GM18511 (cell line): ENCODE results near the gene AP1G1.
A peak's percentile ranks its signal among the peaks of the same experiment; 100 is the strongest.
"Not testable (repeated sequence)": the region's sequence is repeated elsewhere in the genome, so short reads cannot be mapped to it uniquely, and the experiment has no call there.

ENCODE experiments used
- ATAC-seq: cut with Tn5 transposase; IDR thresholded peaks from one replicate; pipeline ENCODE4 v1.9.1; 2021; ENCODE audit warnings: mild to moderate bottlenecking, moderate library complexity; ENCODE audit not compliant: unreplicated experiment

Gene AP1G1

DNA sequence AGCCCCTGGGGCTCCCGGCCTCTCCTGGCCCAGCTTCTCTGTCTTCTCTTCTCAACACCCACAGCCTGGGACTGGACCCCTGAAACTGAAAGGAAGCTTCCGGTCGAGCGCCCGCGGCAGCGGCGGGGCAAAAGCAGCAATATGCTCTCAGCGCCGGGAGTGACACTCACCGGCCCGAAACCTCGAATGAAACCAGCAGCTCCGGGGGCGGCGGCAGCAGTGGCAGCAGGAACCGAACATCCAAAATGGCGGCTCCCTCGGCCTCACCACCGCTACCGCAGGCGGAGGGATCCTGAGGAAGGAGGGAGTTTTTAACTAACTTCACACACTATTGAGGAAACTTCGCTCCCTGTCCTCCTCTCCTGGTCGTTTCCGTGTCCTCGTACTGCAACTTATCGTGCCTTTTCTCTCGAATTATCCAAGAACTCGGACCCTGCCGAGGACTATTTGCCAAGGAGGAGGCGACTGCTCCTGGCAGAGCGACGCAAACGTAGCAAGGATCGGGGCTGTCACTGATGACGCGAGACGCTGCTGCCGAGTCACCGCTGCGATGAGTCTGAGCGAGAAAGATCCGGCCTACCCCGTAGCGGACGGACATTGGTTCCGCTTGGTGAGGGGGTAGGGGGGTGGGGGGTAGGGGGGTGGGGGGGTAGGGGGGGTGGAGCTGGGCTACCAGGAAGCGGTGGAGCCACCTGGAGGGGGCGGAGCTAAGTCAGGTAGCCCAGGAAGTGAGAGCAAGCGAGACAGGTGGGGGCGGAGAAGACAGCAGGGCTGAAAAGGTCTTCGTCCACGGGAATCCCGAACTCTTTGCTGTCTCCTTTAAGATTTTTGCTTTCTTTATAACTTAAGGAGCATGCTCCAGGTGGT is at the start of gene AP1G1:
Gene AP1G1, minus strand, starts transcription at position 242 of the 867 bp plus-strand sequence. CDS start 19,355 bp downstream, outside the sequence.
- peak; percentile 81 for ATAC-seq

DNA sequence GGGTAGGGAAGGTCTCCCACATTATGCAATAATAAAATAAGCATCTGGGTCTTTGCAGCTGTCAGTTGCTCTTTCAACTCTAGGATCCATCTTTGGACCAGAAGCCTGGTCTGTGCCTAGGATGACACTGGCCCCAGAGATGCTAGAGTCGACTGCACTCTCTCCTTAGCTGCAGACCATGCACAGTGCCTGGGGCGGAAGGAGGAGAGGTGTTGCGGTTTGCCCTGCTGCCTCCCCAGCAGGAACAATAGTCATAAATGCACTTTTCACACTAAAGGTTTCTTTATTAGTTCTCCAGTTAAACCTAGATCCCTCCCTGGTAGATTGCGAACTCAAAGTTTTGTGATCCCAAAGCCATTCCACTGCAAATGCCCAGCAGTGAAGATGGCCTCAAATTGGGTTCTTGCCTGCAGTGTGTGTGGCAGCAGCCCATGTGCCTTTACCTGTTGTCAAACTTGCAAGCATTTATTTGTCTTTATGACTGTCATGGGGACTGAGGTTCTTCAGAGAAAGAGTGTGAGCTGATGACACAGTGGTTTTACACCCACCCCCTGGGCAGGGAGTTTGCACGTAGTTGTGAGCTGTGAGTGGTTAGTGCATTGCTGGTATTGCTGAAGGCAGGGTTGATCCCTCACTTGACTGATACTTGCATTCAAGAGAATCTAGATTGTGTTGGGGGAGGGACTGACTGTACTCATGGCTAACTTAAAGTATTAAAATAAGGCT is 47.5 kb upstream of the AP1G1 start:
- ATAC-seq, result no peak

DNA sequence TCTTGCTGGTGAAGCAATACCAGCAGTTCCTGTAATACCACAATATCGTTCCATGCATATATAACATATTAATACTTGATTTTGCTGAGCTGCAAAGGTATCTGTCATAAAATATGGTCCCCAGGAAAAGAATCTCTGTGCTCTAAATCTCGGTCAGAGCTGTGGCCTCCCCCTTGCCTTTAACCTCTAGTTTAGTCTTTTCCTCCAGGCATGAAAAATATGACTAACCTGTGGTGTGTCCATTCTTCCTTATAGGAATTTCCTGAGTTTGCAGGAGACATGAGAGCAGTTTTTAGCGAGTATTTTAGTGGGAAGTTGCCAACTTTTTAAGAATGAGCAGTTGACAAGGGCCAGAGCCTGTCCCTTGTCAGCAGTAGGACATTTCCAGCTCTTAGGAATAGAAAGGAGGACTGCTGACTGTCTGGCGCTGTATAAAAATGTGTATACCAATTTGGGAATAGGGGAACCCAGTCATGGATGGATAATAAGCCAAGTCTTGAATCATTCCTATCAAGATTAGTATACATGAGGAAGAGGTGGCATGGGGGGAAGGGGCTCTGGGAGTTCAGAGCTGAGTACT is 45.8 kb upstream of the AP1G1 start:
- no peak for ATAC-seq

DNA sequence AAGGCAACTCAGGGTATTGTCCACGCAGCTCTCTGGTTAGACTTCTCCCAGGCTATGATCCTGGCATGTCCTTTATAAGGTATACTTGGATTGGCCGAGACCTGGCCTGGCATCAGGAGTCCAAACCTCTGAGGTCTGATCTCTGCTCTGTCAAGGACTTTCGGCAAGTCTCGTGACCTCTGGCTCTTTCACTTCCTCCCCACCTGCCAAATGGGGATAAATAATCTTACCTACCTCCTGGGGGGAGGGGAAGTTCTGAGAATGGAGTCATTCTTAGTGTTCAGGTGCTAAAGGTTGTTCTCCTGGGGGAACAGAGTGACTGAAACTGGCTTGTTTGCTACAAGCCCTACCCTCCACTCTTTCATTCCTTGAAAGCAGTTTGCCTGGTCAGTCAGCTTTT is 44.8 kb upstream of the AP1G1 start:
- peak; percentile 88 for ATAC-seq

DNA sequence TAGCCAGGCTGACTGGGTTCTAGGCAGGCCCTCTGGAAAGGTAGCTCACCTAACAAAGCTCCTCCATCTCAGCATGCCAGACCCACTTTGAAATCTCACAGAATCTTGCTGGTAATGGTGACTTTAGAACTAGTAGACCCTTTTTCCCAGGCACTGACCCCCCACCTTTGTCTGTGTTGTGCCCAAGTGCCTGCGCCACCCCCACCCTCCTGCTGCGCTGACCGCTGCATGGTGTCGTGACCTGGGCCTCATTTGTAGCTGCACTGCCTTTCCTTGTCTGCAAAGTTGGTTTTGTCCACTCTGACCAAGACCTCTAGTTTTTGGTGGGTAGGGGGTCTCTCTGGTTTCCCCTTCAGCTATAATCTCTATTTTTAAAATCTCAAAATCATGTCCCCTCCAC is 43.9 kb upstream of the AP1G1 start:
- no peak for ATAC-seq

DNA sequence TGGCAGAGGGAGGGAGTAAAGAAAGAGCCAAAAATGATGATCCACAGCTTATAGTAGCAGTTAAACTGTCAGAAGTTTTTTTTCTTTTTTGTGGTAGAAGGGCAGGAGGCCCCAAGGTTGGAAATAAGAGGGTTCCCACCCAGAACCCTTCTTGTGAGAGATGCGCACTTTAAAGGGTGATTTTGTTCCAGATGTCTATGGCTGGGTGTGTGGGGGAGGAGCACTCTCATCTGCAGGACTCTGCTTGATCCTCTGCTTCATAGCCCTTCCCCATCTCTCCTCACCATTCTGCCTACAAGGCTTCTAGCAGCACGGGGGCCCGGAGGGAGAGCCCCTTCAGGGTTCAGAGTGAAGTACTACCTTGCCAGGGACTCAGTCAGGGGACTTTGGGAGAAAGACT is 43.5 kb upstream of the AP1G1 start:
- no peak for ATAC-seq

DNA sequence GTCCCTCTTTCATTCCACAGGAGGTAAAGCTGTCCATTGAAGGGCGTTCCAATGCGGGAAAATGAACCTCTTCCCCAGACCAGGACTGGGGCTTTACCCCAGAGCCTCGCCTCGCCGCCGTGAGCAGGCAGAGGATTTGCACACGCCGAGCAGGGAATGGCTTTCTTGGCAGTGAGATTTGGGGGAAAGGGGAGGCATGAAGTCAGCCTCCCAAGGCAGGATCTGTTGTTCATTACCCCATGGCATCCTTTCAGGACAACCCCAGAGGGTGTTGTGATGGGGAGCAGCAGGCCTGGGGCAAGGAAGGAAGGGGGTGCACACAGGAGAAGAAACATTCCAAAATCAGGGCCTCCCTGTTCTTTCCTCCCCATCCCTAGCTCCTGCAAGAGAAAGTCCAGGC is 43.1 kb upstream of the AP1G1 start:
- ATAC-seq, result no peak

DNA sequence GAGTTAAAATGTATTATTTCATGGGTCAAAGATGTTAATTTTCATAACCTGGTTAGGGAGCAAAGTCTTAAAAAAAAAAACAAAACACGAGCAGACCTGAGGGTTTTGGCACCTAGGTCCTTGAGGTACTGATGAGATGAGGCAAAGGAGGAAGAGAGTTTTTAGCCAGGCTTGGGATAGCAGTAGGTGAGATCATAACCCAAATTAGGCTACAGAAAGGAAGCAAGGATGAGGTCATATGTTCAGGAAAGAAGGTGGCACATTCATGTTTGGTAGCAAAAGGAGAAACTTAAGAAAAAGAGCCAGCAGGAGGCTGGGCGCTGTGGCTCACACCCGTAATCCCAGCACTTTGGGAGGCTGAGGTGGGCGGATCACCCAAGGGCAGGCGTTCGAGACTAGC is 40.0 kb upstream of the AP1G1 start:
- no peak for ATAC-seq

DNA sequence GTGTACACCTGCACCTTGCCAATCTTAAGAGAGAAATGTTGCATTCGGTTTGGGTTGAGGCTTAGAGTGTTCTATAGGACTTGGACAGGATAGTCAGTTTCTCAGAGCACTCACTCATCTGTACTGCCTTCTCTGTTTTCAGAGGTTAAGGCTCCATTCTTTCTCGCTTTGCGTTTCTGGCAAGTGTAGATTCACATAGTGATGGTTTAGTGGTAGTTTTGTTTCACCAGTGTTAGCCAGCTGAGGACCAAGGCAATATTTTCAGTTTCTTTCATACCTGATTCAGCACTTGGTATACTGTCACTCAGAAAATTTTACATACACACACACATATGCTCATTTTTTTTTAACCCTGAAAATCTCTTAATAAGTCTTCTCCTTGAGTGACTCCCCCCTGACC is 38.5 kb upstream of the AP1G1 start:
- no peak for ATAC-seq

DNA sequence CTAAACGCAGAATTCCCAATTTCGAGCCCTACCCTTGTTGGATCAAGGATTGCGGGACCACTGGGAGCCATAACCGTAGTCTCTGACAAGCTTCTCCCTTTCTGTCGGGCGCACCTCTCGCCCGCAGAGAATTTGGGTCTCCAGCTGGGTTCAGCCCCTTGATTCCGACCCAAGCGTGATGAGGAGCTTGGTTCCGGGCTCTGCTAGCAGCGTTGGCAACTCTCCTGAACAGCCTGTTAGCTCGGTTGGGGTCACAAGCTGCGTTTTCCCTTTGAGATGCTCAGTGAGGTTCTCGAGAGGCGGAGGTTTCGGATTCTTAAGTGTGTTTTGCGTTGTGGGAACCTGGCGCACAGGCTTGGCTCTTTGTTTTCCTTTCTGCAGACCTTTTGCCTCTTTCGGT is 37.8 kb upstream of the AP1G1 start:
- no peak for ATAC-seq

DNA sequence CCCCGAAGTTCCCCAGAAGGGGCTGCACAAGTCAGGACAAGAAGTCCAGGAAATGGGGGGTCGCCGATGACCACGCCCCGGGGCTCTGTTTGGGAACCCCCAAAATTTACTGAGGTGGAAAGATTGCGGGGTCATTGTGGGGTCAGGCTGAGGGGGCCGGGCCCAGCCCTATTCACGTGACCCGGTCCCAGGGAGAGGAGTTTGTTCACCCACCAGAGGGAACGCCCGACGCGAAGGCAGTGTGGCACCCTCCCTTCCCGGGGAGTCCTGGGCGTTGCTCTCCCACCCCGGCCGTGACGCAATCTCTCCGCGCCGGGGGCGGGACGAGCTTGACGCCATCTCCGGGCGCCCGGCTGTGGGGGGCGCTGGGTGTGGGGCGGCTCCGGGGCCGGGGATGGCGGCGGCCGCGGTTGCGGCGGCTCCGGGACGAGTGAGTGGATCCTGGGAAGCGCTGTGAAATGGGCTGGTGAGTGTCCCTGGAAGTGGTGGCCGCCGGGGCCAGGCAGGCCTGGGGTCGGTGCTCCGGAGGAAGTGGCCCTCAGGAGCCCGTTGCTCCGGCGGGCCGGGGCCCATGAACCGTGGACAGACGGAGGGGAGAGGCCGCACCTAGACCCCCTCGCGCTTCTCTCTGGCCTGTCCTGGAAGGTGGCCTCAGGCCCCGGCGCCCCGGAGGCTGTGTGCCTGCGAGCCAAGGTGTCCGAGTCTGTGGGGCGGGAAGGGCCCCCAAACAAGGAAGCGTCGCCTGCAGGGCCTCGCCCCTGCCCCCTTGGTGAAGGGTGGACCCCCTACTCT is 37.2 kb upstream of the AP1G1 start, which contains the start of gene ATXN1L:
Gene ATXN1L, plus strand, starts transcription at position 338 of the 792 bp plus-strand sequence. CDS start 3,765 bp downstream, outside the sequence.
- peak; percentile 76 for ATAC-seq

DNA sequence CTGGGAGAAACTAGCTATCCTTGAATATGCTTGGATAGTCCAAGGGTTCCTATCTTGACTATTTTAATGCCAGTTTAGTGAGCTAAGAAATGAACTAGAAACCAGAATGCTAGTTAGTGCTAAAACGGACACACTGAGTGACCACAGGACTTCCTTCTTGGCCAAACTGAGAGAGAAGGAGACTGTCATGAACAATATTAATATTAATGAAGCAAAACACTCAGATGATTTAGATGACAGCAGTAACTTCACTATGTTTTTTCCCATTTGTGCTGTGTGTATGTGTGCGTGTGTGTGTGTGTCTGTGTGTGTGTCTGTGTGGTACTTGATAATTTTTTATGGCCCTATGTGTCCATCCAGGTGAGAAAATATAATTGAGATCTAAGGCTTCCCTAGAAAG is 34.9 kb upstream of the AP1G1 start:
- no peak for ATAC-seq

DNA sequence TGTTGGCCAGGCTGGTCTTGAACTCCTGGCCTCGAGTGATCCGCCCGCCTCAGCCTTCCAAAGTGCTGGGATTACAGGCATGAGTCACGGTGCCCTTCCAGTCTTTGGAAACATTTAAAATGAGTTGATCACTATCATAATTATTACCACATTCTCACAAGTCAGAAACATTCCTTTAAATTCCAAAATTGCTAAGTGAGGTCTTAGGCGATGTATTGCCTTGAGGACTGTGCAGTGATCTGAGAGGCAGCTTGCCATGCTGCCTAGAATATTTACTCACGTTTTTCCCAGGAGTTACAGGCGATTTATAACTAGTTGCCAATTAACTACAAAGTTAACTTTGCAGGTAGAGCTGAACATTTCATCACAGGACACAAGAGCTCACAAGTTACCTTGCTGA is 31.4 kb upstream of the AP1G1 start:
- ATAC-seq, result no peak

DNA sequence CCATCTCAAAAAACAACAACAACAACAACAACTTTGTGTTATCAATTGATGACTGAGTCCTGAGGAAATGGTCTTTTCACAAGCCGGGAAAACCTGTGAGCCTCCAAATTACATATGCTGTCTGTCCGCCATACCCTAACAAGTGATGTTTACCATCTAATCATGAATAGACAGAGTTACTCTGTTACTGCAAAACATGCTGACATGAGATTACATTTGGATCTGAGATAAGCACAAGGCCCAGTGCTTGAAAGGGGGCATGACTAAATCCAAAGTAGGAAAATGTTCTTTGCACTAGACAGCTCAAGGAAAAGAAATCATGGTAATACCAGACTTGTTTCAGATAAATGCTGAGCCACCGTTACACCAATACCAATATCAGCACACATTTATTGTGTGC is 28.5 kb upstream of the AP1G1 start:
- ATAC-seq, result no peak

DNA sequence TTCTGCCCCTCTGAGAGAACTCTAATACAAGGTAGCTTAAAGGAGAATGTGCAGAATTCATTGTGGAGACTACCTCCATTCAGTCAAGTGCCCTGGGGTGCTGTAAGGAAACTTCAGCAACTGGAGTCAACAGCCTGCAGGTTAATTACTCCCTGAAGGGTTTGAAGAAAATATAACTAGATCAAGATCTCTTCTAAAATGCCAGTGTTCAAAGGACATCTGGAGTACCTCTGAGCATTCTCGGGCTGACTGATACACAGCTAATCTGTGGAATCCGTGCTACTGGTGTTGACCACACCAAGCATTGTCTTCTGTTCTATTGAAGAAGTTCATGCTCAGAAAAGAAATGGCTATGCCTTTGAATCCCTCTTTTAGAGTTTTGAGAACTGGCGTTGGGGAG is 25.7 kb upstream of the AP1G1 start:
- ATAC-seq, result no peak

DNA sequence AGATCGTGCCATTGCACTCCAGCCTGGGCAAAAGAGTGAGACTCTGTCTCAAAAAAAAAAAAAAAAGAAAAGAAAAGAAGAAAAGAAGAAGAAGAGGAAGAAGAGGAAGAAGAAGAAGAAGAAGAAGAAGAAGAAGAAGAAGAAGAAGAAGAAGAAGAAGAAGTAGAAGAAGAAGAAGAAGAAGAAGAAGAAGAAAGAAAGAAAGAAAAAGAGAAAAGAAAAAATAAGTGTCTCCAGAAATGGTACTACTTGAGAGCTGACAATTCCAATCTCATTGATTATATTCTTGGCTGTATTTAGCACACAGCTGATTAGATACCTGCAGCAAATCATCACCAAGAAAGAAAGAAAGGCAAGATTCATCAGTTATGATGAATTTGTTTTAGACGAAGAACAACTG is 23.5 kb upstream of the AP1G1 start:
- ATAC-seq, result not testable (repeated sequence)

DNA sequence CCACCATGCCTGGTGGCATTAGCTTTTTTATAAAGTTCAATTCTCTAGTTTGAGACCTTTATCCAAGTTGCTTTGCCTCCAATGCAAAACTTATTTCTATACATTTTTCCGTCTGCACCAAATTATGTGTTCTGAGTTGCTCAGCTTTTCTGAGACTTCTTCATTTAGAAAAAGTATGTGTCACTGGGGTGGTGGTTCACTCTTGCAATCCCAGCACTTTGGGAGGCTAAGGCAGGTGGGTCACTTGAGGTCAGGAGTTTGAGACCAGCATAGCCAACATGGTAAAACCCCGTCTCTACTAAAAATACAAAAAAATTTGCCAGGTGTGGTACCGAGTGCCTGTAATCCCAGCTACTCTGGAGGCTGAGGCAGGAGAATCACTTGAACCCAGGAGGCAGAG is 23.1 kb upstream of the AP1G1 start:
- not testable (repeated sequence) for ATAC-seq

DNA sequence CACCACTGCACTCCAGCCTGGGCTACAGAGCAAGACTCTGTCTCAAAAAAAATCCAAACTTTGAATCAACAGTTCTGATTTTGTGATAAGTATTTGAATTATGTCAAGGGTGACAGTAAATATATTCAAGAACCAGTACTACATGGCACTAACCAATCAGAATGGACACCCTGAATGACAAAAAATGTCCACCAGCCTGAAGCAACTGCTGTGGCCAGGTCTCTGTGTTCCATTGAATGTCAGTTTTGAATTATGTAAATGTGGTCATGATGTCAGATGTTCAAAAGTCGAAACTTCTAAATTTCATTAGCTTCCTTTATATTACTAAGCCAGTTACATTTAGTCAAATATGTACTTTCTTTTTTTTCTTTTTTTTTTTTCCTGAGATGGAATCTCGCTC is 21.7 kb upstream of the AP1G1 start:
- no peak for ATAC-seq

DNA sequence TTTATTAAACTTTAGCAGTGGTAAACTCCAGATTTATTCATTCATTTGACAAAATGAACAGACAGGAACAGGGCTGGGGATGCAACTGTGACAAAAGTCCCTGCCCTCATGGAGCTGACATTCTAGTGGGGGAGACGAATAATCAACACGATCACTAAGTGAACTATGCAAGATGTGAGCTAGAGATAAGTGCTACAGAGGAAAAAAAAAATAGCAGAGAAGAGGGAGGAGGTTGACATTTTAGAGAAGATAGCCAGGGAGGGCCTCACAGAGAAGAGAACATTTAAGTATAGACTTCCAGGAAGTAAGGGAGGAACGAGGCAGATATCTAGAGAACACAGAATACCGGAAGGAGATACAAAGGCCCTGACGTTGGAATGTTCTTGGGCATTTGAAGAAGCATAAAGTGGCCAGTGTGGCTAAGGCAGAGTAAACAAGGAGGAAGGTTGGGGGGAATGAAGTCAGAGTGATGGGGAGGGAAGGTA is 17.9 kb upstream of the AP1G1 start:
- ATAC-seq, result no peak

DNA sequence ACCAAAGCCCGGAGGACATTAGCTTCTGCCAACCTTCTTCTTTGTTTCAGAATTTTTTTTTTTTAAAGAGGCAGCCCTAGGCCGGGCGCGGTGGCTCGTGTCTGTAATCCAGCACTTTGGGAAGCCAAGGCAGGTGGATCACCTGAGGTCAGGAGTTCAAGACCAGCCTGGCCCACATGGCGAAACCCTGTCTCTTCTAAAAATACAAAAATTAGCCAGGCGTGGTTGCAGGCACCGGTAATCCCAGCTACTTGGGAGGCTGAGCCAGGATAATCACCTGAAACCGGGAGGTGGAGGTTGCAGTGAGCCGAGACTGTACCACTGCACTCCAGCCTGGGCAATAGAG is 8.5 kb upstream of the AP1G1 start:
- peak; percentile 13 for ATAC-seq

DNA sequence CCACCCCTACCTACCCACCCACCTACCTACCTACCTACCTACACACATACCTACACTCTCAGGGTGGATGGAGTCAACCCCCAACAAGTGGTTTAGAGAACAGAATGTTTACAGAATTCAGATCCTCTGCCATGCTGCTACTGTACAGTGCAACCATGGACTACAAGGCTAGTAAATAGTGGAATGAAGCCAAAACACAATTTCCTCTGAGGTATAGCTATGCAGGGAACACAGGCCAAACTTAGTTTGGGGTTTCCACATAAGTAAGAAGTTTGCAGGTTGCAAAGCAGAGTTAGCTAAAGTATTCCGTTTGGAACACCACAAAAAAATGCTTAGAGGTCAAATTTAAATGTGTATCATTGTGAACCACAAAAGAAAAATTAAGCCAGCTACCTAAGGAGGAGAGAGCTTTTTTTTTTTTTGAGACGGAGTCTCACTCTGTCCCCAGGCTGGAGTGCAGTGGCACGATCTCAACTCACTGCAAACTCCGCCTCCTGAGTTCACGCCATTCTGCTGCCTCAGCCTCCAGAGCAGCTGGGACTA is 2.7 kb upstream of the AP1G1 start:
- ATAC-seq, result no peak
